ENCODE results near the gene SNPH.

The SNPH gene

GRCh38 chr20:1325173-1326030, 59.3 kb downstream of the SNPH start:
- DNase-seq: peak; percentile 98 to 99

- no peak for DNase-seq
These were observed 60.2 kb downstream of the SNPH start for GRCh38 chr20:1326031-1326930.

GRCh38 chr20:1327241-1327653, 61.2 kb downstream of the SNPH start:
- DNase-seq: no peak

GRCh38 chr20:1327827-1328679, 62.0 kb downstream of the SNPH start:
- DNase-seq: no peak

- no peak for DNase-seq
These were observed 62.7 kb downstream of the SNPH start, which contains the start of gene SDCBP2 for GRCh38 chr20:1328680-1329330. Gene SDCBP2 (minus strand): TSS chr20:1329139. CDS start chr20:1320416, 8,723 bp downstream.

- DNase-seq: peak in 1 of 2 experiments; percentile 38
These were observed 64.2 kb downstream of the SNPH start for GRCh38 chr20:1330075-1330830.

GRCh38 chr20:1331101-1331500, 65.0 kb downstream of the SNPH start:
- DNase-seq: no peak

GRCh38 chr20:1331801-1332453, 65.8 kb downstream of the SNPH start:
- DNase-seq: no peak

- DNase-seq: no peak
These were observed 66.7 kb downstream of the SNPH start for GRCh38 chr20:1332749-1333300.

GRCh38 chr20:1333462-1334369, 67.6 kb downstream of the SNPH start:
- no peak for DNase-seq

GRCh38 chr20:1334370-1334731, 68.3 kb downstream of the SNPH start:
- DNase-seq: no peak

- DNase-seq: no peak
These were observed 68.7 kb downstream of the SNPH start for GRCh38 chr20:1334761-1335160.

- DNase-seq: peak in 1 of 2 experiments; percentile 16
These were observed 70.0 kb downstream of the SNPH start for GRCh38 chr20:1335961-1336698.

GRCh38 chr20:1336699-1337367, 70.7 kb downstream of the SNPH start:
- DNase-seq: no peak

GRCh38 chr20:1337441-1337840, 71.3 kb downstream of the SNPH start:
- no peak for DNase-seq

GRCh38 chr20:1338096-1338495, 72.0 kb downstream of the SNPH start:
- no peak for DNase-seq

- no peak for DNase-seq
These were observed 72.7 kb downstream of the SNPH start for GRCh38 chr20:1338801-1339200.

Data from activated CD4-positive, alpha-beta T cell treated with anti-CD3 and anti-CD28 coated beads, Interleukin-2, amount 50 U/mL, for 4 hours (primary cell).